ENCODE measurements around the gene PTPRH. TPM values are rescaled to one million over a fixed set of nuclear protein-coding genes. Genes with fewer than 3 reads are reported as not detected.

The PTPRH gene
- polyA plus RNA-seq, 1 experiment = 4.3 TPM

GRCh38 chr19:55228403-55229031, 19.2 kb upstream of the PTPRH start, which contains the start of gene TMEM86B:
Gene TMEM86B, minus strand, starts transcription at chr19:55228763. Its CDS starts 22 bp downstream, at chr19:55228741.
- peaks cover 34% of the 10 kb centered on the region for H3K36me3 ChIP-seq (ENCODE audit: control insufficient read depth, insufficient read depth, low read length)
- ChIA-PET POLR2A (no interaction called here), CTCF (no interaction called here)
- H3K4me3 ChIP-seq (ENCODE audit: low read depth, low read length) = no peak within 1 kb of the TSS
- DNase-seq (ENCODE audit: low read depth) = no peak
- no peak for TF ChIP-seq CTCF (IDR thresholded peaks at IDR 0.05; ENCODE audit: insufficient read depth, low read depth, low read length)
- no peaks in the 10 kb centered on the region for H3K27me3 ChIP-seq (ENCODE audit: control insufficient read depth, insufficient read depth, low read length)

- ChIA-PET POLR2A (no interaction called here), CTCF (no interaction called here)
- no peak for TF ChIP-seq CTCF (IDR thresholded peaks at IDR 0.05; ENCODE audit: insufficient read depth, low read depth, low read length)
- no peaks in the 10 kb centered on the region for H3K27me3 ChIP-seq (ENCODE audit: control insufficient read depth, insufficient read depth, low read length)
- DNase-seq (ENCODE audit: low read depth) = no peak
- no peak overlapping the region for H3K4me3 ChIP-seq (ENCODE audit: low read depth, low read length)
- peaks cover 34% of the 10 kb centered on the region for H3K36me3 ChIP-seq (ENCODE audit: control insufficient read depth, insufficient read depth, low read length)
Observed at GRCh38 chr19:55228015-55228391, 18.7 kb upstream of the PTPRH start.

- no peak for DNase-seq (ENCODE audit: low read depth)
- no peak for TF ChIP-seq CTCF (IDR thresholded peaks at IDR 0.05; ENCODE audit: insufficient read depth, low read depth, low read length)
- Histone ChIP-seq H3K36me3 (ENCODE audit: control insufficient read depth, insufficient read depth, low read length) (peaks cover 32% of the 10 kb centered on the region), H3K27me3 (ENCODE audit: control insufficient read depth, insufficient read depth, low read length) (no peaks in the 10 kb centered on the region), H3K4me3 (ENCODE audit: low read depth, low read length) (no peak overlapping the region)
- CTCF ChIA-PET = no interaction called here
- POLR2A ChIA-PET = no interaction called here
Observed at GRCh38 chr19:55227241-55228014, 18.1 kb upstream of the PTPRH start.

GRCh38 chr19:55226788-55227187, 17.5 kb upstream of the PTPRH start:
- CTCF ChIA-PET = no interaction called here

More at GRCh38 chr19:55226788-55227187, 17.5 kb upstream of the PTPRH start:
- no peaks in the 10 kb centered on the region for H3K27me3 ChIP-seq (ENCODE audit: control insufficient read depth, insufficient read depth, low read length)
- no peak for DNase-seq (ENCODE audit: low read depth)
- TF ChIP-seq CTCF (IDR thresholded peaks at IDR 0.05; ENCODE audit: insufficient read depth, low read depth, low read length) = no peak
- H3K4me3 ChIP-seq (ENCODE audit: low read depth, low read length) = no peak overlapping the region
- H3K36me3 ChIP-seq (ENCODE audit: control insufficient read depth, insufficient read depth, low read length) = peaks cover 27% of the 10 kb centered on the region
- POLR2A ChIA-PET = no interaction called here
